T-helper 1 cell treated with Interleukin-12 subunit alpha and Interleukin-12 subunit beta and Interleukin-4 antibody, amounts not matched to agents 30 μg/mL and 1 μg/mL, for 36 hours (primary cell): Measurements from ENCODE around the gene RETN.
A peak's percentile ranks its signal among the peaks of the same experiment; 100 is the strongest.

Source experiments
- H3K27ac Mint-ChIP-seq: one replicate; pipeline ENCODE4 v1.8.0; 2021; ENCODE audit warnings: mild to moderate bottlenecking, mixed read lengths
- H3K27me3 Mint-ChIP-seq: one replicate; pipeline ENCODE4 v1.8.0; 2021; ENCODE audit warnings: low read depth, mixed read lengths
- H3K36me3 Mint-ChIP-seq: one replicate; pipeline ENCODE4 v1.8.0; 2021; ENCODE audit warnings: low read depth, mixed read lengths
- H3K4me1 Mint-ChIP-seq: one replicate; pipeline ENCODE4 v1.8.0; 2021; ENCODE audit warnings: low read depth, mixed read lengths
- H3K4me3 Mint-ChIP-seq: one replicate; pipeline ENCODE4 v1.8.0; 2021; ENCODE audit warnings: mild to moderate bottlenecking, moderate library complexity, mixed read lengths
- H3K9me3 Mint-ChIP-seq: one replicate; pipeline ENCODE4 v1.8.0; 2021; ENCODE audit warnings: mixed read lengths

The RETN gene

DNA sequence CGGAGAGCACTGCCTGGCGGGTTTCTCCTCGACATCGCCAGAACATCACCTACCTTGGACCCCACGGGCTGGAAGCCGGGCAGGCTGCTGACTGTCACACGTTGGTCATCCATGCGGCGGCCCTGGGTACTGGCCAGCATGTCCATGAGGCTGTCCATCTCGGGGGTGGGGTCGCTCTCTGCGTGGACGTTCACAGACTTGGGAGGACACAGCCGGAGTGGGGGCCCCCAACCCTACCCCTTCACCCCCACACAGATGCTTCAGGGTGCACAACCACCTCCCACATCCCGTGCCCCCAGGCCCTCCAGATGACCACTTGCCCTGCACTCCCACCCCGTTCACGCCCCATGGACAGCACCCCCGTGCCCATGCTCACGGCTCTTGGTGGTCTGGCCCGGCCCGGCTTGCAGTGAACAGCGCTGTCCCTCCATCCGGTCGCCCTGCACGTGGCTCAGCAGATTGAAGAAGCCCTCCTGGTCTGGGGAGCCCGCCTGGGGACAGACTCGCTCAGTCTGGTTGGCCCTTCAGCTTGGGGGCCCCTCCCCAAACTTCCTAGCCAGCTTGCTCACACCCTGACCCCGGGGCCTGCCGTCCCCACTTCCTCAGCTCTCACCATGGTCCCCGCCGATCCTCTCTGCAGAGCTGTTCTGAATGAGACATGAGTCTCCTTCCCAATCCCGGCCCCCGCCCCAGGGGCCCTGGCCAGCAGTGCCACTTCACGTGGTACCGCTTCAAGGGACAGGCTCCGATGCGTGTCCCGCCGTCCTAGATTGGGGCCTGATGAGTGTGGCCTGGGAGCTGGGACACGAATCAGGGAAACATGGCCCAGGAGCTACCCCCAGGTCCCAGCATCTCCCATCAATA is 36.3 kb upstream of the RETN start:
- Mint-ChIP-seq H3K9me3 (no peaks in the 10 kb centered on the region), H3K36me3 (peaks cover 9% of the 10 kb centered on the region), H3K27ac (no peak overlapping the region), H3K4me1 (peaks cover 36% of the 10 kb centered on the region), H3K4me3 (no peak overlapping the region), H3K27me3 (no peaks in the 10 kb centered on the region)

GRCh38 chr19:7633698-7634097 is 35.2 kb upstream of the RETN start, which contains the start of gene PCP2:
PCP2 (minus strand) TSS chr19:7633719; CDS start chr19:7633457, 262 bp downstream.
- Mint-ChIP-seq H3K4me3 (no peak within 1 kb of the TSS), H3K27me3 (no peaks in the 10 kb centered on the region), H3K4me1 (peaks cover 29% of the 10 kb centered on the region), H3K27ac (no peak within 1 kb of the TSS), H3K9me3 (no peaks in the 10 kb centered on the region), H3K36me3 (peaks cover 9% of the 10 kb centered on the region)

- H3K4me3 Mint-ChIP-seq, result peak overlapping the region; percentile 81
- peak overlapping the region; percentile 62 for H3K27ac Mint-ChIP-seq
- H3K9me3 Mint-ChIP-seq, result no peaks in the 10 kb centered on the region
- H3K4me1 Mint-ChIP-seq, result peaks cover 23% of the 10 kb centered on the region
- no peaks in the 10 kb centered on the region for H3K27me3 Mint-ChIP-seq
- peaks cover 11% of the 10 kb centered on the region for H3K36me3 Mint-ChIP-seq
These were observed 33.2 kb upstream of the RETN start for GRCh38 chr19:7635670-7636069.

- peak overlapping the region; percentile 86 for H3K27ac Mint-ChIP-seq
- peaks cover 21% of the 10 kb centered on the region for H3K4me1 Mint-ChIP-seq
- H3K27me3 Mint-ChIP-seq, result no peaks in the 10 kb centered on the region
- peak overlapping the region; percentile 81 for H3K4me3 Mint-ChIP-seq
- no peaks in the 10 kb centered on the region for H3K9me3 Mint-ChIP-seq
- peaks cover 11% of the 10 kb centered on the region for H3K36me3 Mint-ChIP-seq
These were observed 32.5 kb upstream of the RETN start for GRCh38 chr19:7636317-7636690.

GRCh38 chr19:7636691-7637373 is 32.0 kb upstream of the RETN start, which contains the start of gene STXBP2:
STXBP2 (plus strand) TSS chr19:7637110; CDS start chr19:7637150, 40 bp downstream.
- peak within 1 kb of the TSS; percentile 86 for H3K27ac Mint-ChIP-seq
- H3K9me3 Mint-ChIP-seq, result no peaks in the 10 kb centered on the region
- H3K36me3 Mint-ChIP-seq, result peaks cover 11% of the 10 kb centered on the region
- peak within 1 kb of the TSS; percentile 81 for H3K4me3 Mint-ChIP-seq
- no peaks in the 10 kb centered on the region for H3K27me3 Mint-ChIP-seq
- peaks cover 17% of the 10 kb centered on the region for H3K4me1 Mint-ChIP-seq

DNA sequence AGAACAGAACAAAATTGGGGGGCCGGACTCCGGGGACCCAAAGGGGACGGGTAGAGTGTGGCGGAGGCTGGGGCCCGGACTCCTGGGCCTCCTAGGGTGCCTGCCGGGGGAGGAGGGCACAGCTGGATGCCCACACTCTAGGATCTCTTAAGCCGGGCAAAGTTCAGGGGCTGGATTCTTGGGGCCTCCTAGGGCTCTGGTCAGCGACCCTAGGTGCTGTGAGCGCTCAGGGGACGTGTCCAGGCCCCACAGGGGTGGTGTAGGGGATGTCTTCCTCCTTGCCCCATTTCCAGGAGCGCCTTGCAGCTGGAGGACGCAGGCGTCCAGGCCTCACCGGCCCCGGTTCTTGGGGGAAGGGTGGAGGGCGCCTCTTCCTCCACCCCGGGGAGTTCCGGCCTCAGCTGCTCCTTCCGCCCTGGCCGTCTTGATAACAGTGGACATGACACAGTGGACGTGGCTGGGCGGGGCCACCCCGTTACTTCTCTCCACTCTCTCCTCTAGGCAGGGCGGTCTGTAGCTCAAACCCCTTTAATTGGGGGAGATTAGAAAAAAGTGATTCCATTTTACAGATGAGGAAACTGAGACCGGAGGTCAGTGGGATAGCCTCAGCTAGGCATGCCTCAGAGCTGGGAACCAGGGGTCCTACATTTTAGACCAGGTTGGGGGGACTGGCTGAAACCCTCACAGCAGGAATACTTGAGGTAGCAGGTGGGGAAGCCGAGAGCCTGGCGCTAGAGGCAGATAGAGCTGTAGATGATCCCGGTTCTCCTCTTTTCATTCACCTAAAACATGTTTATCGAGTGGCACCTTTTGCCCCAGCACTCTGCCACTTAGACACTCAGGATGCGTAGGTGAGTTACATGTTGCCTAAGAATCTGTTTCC is 31.2 kb upstream of the RETN start:
- Mint-ChIP-seq H3K27ac (peak overlapping the region; percentile 86), H3K9me3 (no peaks in the 10 kb centered on the region), H3K36me3 (peaks cover 11% of the 10 kb centered on the region), H3K27me3 (no peaks in the 10 kb centered on the region), H3K4me1 (peaks cover 17% of the 10 kb centered on the region), H3K4me3 (peak overlapping the region; percentile 81)

GRCh38 chr19:7638802-7639465 is 29.9 kb upstream of the RETN start:
- Mint-ChIP-seq H3K4me1 (peaks cover 17% of the 10 kb centered on the region), H3K9me3 (no peaks in the 10 kb centered on the region), H3K4me3 (peak overlapping the region; percentile 61), H3K27ac (peak overlapping the region; percentile 34), H3K27me3 (no peaks in the 10 kb centered on the region), H3K36me3 (peaks cover 13% of the 10 kb centered on the region)

DNA sequence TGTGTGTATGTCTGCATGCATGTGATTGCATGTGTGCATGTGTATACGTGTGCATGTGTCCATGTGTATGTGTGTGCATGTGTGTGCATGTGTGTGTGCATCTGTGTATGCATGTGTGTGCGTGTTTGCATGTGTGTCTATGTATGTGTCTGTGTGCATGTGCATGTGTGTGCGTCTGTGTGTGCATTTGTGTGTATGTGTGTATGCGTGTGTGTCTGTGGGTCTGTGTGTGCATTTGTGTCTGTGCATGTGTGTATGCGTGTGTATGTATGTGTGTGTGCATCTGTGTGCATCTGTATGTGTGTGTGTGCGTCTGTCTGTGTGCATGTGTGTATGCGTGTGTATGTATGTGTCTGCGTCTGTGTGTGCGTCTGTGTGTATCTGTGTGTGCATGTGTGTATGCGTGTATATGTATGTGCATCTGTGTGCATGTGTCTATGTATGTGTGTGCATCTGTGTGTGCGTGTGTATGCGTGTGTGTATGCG is 28.9 kb upstream of the RETN start:
- H3K4me3 Mint-ChIP-seq, result peak overlapping the region; percentile 61
- no peaks in the 10 kb centered on the region for H3K9me3 Mint-ChIP-seq
- H3K27me3 Mint-ChIP-seq, result no peaks in the 10 kb centered on the region
- H3K4me1 Mint-ChIP-seq, result peaks cover 15% of the 10 kb centered on the region
- no peak overlapping the region for H3K27ac Mint-ChIP-seq
- H3K36me3 Mint-ChIP-seq, result peaks cover 17% of the 10 kb centered on the region

- Mint-ChIP-seq H3K4me1 (peaks cover 13% of the 10 kb centered on the region), H3K27ac (no peak overlapping the region), H3K4me3 (no peak overlapping the region), H3K36me3 (peaks cover 19% of the 10 kb centered on the region), H3K9me3 (no peaks in the 10 kb centered on the region), H3K27me3 (no peaks in the 10 kb centered on the region)
These were observed 28.0 kb upstream of the RETN start for GRCh38 chr19:7640803-7641202.

DNA sequence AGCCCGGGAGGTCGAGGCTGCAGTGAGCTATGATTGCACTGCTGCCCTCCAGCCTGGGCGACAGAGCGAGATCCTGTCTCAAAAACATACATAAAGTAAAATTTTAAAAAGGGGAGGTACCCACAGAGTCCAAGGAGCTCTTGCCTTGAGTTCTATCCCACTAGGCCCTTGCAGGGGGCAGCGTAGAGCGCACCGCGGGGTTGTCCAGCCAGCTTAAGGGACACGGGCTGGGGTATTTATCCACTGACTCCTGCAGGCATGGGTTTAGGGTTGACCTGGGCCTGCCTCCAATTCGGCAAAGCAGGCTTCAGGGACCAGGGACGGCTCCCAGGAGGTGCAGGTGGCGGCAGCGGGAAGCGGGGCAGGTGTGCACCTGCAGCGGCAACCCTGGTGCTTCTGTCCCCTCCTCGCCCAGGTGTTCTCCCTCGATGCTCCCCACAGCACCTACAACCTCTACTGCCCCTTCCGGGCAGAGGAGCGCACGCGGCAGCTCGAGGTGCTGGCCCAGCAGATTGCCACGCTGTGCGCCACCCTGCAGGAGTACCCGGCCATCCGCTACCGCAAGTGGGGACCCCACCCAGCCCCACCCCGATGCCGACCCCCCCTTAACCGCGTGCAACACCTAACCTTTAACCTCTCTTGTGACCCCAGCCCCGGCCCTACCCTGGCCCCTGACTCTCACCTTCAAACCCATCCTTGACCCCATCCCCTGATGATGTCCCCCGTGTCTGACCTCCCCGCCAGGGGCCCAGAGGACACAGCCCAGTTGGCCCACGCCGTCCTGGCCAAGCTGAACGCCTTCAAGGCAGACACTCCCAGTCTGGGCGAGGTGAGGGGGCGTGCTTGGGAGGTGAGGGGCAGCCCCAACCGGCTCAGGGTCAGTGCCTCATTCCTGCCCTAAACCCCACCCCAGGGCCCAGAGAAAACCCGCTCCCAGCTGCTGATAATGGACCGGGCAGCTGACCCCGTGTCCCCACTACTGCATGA is 27.3 kb upstream of the RETN start:
- Mint-ChIP-seq H3K4me1 (peaks cover 13% of the 10 kb centered on the region), H3K27ac (no peak overlapping the region), H3K27me3 (no peaks in the 10 kb centered on the region), H3K4me3 (no peak overlapping the region), H3K36me3 (peaks cover 21% of the 10 kb centered on the region), H3K9me3 (no peaks in the 10 kb centered on the region)

DNA sequence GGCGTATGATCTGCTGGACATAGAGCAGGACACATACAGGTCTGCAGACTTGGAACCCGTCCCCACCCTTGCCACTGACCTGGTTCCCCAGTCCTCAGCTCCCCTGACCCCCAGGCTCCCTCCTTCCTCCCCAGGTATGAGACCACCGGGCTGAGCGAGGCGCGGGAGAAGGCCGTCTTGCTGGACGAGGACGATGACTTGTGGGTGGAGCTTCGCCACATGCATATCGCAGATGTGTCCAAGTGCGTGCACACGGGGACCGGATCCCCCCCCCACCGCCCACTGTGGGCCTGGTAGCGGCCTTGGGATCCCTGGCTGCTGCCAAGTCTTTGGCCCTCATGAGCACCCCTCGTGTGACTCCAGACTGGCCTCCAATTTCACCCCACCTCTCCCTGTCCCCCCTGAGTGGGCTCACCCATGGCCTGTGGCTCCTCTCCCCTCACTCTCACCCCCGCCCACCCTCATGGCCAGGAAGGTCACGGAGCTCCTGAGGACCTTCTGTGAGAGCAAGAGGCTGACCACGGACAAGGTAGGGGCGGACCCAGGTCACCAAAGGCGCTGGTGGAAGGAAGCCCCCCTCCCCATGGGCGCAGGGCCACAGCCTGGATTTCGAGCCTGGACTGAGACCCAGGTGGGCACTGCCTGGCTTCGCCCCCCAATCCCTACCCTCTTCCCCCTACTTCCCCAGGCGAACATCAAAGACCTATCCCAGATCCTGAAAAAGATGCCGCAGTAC is 26.4 kb upstream of the RETN start:
- Mint-ChIP-seq H3K9me3 (no peaks in the 10 kb centered on the region), H3K27me3 (no peaks in the 10 kb centered on the region), H3K4me3 (no peak overlapping the region), H3K27ac (no peak overlapping the region), H3K4me1 (peaks cover 13% of the 10 kb centered on the region), H3K36me3 (peaks cover 21% of the 10 kb centered on the region)

- no peak overlapping the region for H3K4me3 Mint-ChIP-seq
- H3K36me3 Mint-ChIP-seq, result peaks cover 21% of the 10 kb centered on the region
- no peak overlapping the region for H3K27ac Mint-ChIP-seq
- H3K4me1 Mint-ChIP-seq, result peaks cover 11% of the 10 kb centered on the region
- no peaks in the 10 kb centered on the region for H3K27me3 Mint-ChIP-seq
- H3K9me3 Mint-ChIP-seq, result no peaks in the 10 kb centered on the region
These were observed 25.8 kb upstream of the RETN start for GRCh38 chr19:7643031-7643415.
